NCI-H1417 treated with DMSO at 0.1 percent for 48 hours (cell line): ENCODE data around the gene SMTNL2.
"Not testable (repeated sequence)": the region's sequence is repeated elsewhere in the genome, so short reads cannot be mapped to it uniquely, and the experiment has no call there.

Experiments used
- DNase-seq: peaks from one replicate; lab custom pipeline; 2025; lab: John Stamatoyannopoulos, UW

Gene SMTNL2

GRCh38 chr17:4635823-4636375 is 51.6 kb downstream of the SMTNL2 start:
- DNase-seq = no peak

- DNase-seq = no peak
Observed at GRCh38 chr17:4636474-4637100, 52.3 kb downstream of the SMTNL2 start.

GRCh38 chr17:4638766-4639165 is 54.4 kb downstream of the SMTNL2 start:
- DNase-seq = not testable (repeated sequence)

- DNase-seq = not testable (repeated sequence)
Observed at GRCh38 chr17:4639301-4640059, 55.2 kb downstream of the SMTNL2 start.

- not testable (repeated sequence) for DNase-seq
Observed at GRCh38 chr17:4640569-4641188, 56.4 kb downstream of the SMTNL2 start.

- no peak for DNase-seq
Observed at GRCh38 chr17:4641297-4642195, 57.2 kb downstream of the SMTNL2 start, which contains the start of gene ALOX15. Gene ALOX15 (minus strand): TSS chr17:4641678. CDS start chr17:4641651, 27 bp downstream.

- DNase-seq = no peak
Observed at GRCh38 chr17:4642286-4642685, 58.0 kb downstream of the SMTNL2 start.

GRCh38 chr17:4643676-4644075 is 59.3 kb downstream of the SMTNL2 start:
- no peak for DNase-seq

GRCh38 chr17:4645642-4646041 is 61.3 kb downstream of the SMTNL2 start:
- no peak for DNase-seq

GRCh38 chr17:4648741-4649140 is 64.4 kb downstream of the SMTNL2 start:
- DNase-seq = no peak

GRCh38 chr17:4652997-4653396 is 68.7 kb downstream of the SMTNL2 start:
- DNase-seq = no peak

GRCh38 chr17:4655933-4656332 is 71.6 kb downstream of the SMTNL2 start:
- not testable (repeated sequence) for DNase-seq

- no peak for DNase-seq
Observed at GRCh38 chr17:4657678-4658077, 73.3 kb downstream of the SMTNL2 start.
